SIG-M5 treated with dmso at 0.1 percent for 504 hours (cell line): ENCODE data around the gene ST6GAL1.
"Not testable (repeated sequence)": the region's sequence is repeated elsewhere in the genome, so short reads cannot be mapped to it uniquely, and the experiment has no call there.

ENCODE experiments used
- DNase-seq: peaks from one replicate; lab custom pipeline; 2025; ENCODE audit not compliant: unreplicated experiment; lab: John Stamatoyannopoulos, UW

The ST6GAL1 gene

DNA sequence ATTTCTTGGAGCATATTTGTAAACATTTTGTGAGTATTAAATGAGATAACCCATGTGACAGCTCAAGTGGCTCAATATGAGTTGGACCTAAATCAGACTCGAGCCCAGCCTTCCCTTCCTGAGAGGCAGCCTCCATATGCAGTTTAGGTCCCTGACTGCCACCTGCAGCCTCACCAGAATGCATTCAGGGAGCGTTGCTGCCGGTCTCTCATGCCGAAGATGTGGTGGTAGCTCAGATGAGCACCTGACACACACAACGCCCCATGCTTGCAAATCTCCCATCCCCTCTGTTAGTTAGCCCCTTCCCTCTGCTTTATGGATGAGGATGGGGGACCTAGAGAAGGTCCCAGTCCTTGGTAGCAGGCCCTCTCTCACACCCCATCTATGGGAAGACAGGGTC, 9.2 kb downstream of the ST6GAL1 start:
- DNase-seq: no peak

GRCh38 chr3:186940967-186941366, 10.6 kb downstream of the ST6GAL1 start:
- no peak for DNase-seq

- no peak for DNase-seq
Observed at GRCh38 chr3:186942168-186942567, 11.8 kb downstream of the ST6GAL1 start.

DNA sequence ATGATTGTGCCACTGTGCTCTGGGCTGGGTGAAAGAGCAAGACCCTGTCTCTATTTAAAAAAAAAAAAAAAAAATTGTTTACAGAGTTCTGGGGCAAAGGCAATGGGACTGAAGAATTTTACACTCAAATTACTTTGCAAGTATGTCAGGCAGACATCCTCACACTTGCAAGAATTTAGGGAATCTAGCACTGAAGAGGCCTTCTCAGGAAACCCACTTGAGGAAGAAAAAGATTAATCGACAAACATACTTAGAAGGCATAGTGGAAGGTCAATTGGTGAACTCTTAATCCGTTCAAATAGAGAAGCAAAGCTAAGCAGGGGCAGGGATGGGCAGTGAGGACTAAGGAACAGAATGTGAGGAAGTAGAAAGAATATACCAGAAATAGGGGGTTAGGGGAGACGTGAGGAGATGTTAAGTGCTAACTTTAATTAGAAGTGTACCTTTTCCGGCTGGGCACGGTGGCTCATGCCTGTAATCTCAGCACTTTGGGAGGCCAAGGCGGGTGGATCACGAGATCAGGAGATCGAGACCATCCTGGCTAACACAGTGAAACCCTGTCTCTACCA, 15.0 kb downstream of the ST6GAL1 start:
- no peak for DNase-seq

GRCh38 chr3:186946756-186947375, 16.5 kb downstream of the ST6GAL1 start:
- no peak for DNase-seq

- DNase-seq: no peak
Observed at GRCh38 chr3:186949281-186949982, 19.1 kb downstream of the ST6GAL1 start.

GRCh38 chr3:186950402-186951093, 20.2 kb downstream of the ST6GAL1 start:
- no peak for DNase-seq

DNA sequence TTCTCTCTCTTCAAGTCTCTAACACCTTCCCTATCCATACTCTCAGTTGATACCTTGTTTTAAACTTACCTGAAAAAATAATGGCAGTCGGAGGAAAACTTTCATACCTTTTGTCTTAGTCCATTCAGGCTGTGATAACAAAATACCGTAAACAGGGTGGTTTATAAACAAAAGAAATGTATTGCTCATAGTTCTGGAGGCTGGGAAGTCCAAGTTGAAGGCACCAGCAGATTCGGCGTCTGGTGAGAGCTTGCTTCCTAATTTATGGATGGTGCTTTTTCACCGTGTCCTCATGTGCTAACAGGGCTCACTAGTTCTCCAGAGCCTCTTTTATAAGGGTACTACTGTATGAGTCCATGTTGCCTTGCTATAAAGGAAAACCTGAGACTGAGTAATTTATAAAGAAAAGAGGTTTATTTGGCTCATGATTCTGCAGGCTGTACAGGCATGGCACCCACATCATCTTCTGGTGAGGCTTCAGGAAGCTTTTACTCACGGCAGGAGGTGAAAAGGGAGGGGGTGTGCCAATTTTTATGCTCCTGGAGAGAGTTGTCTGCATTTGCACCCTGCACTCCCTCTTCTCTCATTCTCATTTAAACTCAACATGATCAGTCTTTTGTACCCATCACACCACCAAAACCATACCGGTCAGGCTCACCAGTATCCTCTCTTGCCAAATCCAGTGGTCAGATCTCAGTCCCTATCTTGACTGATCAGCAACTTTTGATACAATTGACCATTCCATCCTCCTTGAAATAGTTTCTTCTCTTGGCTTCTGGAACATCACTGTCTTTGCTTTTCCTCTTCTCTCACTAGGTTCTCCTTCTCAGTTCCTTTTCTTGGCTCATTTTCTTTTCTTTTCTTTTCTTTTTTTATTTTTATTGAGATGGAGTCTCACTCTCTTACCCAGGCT, 21.6 kb downstream of the ST6GAL1 start:
- no peak for DNase-seq

GRCh38 chr3:186953011-186953487, 22.7 kb downstream of the ST6GAL1 start:
- peak; percentile 91 for DNase-seq

DNA sequence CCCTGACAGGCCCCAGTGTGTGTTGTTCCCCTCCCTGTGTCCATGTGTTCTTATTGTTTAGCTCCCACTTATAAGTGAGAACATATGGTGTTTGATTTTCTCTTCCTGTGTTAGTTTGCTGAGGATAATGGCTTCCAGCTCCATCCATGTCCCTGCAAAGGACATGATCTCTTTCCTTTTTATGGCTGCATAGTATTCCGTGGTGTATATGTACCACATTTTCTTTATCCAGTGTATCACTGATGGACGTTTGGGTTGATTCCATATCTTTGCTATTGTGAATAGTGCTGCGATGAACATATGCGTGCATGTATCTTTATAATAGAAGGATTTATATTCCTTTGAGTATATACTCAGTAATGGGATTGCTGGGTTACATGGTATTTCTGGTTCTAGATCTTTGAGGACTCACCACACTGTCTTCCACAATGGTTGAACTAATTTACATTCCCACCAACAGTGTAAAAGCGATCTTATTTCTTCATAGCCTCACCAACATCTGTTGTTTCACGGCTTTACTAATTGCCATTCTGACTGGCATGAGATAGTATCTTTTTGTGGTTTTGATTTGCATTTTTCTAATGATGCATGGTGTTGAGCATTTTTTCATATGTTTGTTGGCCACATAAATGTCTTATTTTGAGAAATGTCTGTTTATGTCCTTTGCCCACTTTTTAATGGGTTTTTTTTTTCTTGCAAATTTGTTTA, 23.8 kb downstream of the ST6GAL1 start:
- not testable (repeated sequence) for DNase-seq

DNA sequence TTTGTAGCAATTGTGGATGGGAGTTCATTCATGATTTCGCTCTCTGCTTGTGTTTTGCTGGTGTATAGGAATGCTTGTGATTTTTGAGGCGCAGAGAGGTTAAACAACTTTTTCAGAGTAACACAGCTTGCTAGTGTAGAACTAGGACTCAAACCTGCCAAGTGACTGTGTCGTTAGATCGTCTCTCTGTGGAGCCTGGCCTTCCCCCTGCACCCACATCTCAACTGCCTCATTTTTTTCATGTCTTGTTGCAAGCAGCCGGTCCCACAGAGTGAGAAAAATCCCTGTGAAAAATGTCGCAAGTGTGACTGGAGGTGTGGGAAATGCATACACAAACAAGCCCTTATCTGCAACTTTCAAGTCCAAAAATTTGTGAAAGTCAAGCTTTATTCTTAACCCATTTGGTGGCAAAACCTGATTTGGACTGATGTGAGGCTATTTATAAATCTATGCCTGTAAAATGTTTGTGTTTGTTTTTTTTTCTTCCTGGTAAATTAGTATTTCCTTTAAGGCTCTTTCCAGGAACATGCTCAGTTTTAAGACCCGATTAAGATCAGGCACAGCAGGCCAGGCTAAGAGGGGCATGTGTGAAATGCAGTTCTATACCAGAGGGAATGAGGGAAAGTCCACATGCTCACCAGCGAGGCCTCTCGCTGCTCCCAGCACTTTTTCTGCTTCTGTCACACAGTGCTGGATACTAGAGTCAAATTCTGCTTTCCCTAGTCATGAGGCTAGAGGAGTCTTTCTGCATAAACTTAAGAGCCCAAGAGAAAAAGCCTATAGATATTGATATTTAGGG, 25.8 kb downstream of the ST6GAL1 start:
- no peak for DNase-seq

DNA sequence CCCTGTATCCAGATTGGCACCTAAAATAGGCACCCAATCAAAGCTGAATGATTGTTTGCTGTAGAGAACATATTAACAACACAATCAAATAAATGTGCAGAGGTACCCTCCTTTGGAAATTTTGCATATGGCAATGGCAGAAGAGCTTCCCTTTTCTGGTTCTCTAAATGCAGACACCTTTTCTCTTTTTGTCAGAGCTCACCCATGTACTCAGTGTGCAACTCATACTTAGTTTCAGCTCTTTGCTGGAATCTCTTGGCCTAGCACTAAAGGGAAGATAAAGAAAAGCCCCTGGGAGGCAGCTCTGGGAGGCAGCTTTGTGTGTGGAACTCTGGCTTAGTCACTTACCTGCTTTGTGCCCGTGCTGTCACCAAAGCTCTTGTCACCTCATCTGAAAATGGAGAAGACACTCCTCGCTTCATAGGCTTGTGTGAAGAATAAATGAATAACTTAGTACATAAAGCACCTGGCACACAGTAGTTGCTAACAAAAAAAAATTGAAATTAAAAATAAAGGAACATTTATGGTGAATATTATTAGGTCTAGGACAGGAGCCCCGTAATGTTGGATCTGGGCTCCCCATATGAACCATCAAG, 28.8 kb downstream of the ST6GAL1 start:
- DNase-seq: peak; percentile 1

- no peak for DNase-seq
Observed at GRCh38 chr3:186960347-186960746, 30.0 kb downstream of the ST6GAL1 start.

DNA sequence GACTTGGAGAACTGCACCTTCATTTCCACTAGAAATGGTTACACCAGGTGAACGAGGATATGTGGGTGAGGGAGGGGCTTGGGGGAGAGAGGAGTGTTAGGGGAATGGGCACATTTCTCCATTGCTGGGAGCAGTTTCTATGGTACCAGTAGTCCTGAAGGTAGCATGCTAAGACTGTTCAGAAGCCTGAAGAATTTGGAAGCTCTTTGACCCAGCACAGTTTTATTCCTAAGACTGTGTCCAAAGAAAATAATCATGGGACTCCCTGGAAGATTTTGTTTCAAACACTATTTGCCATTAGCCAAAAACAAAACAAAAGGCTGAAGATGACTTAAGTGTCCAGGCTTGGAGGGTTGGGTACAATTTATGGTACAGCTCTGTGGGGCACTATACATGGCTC, 32.1 kb downstream of the ST6GAL1 start:
- DNase-seq: no peak

DNA sequence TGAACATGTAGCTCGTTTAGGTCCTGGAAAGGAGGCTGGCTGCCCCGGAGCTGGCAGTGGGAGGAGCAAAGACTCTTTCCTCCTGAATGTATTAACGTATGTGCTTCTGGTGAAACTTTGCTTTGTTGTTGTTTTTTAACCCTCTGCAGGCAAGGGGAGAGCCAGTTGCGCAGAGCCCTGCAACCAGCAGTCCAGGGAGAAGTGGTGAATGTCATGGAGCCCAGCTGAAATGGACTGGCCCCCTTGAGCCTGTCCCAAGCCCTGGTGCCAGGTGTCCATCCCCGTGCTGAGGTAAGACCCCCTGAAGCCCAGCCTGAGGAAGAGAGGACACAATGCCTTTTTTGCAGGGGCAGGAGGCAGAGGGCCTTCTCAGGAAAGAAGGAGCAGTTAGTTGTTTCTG, 33.3 kb downstream of the ST6GAL1 start:
- DNase-seq: no peak

DNA sequence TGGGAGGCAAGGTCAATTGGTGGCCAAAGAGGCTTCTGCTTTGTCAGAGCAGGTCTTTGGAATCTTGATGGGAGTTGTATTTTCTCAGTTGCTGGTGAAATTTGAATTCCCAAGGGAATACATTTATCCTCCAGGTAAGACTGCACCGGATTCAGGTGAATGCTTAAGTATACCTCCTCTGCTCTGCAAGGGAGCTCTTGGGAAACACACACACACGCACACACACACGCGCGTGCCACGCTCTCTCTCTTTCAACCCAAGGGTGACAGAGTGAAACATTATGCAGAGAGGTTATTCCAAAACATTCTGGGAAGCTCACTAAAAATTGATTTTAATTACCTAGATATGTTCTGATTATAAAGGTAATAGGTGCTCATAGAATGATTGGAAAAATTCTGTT, 33.7 kb downstream of the ST6GAL1 start:
- no peak for DNase-seq

GRCh38 chr3:186964616-186965015, 34.3 kb downstream of the ST6GAL1 start:
- DNase-seq: no peak

GRCh38 chr3:186965141-186965879, 35.0 kb downstream of the ST6GAL1 start:
- no peak for DNase-seq
